A549 treated with CpdA at 1 μM for 4 hours (cell line): ENCODE results near the gene SHLD1. TPM values are rescaled to one million over a fixed set of nuclear protein-coding genes. Genes with fewer than 3 reads are reported as not detected.

Experiments used
- total RNA-seq: library from RNA; stranded (reverse); fragments of 200-300 nt; extraction: Qiagen RNA extraction; gene quantifications from 5 replicates; pipeline ENCODE4 v1.2.3, GENCODE V29; 2022; ENCODE audit warnings: low read depth

Gene SHLD1
- 5.9 to 7.9 TPM (median 7.2 TPM) in 5 replicates for total RNA-seq

GRCh38 chr20:5749952-5750779 lies at the start of gene SHLD1:
TSS of gene SHLD1 (plus strand) at chr20:5750401. CDS start at chr20:5772866, 22,465 bp downstream.

Other genes with a start within 250 kb of the SHLD1 start
- 11.1 to 20.0 TPM (median 13.2 TPM) in 5 replicates for gene GPCPD1, start 139.4 kb upstream of the SHLD1 start, total RNA-seq
- 2.4 to 3.6 TPM (median 2.8 TPM) in 5 replicates for gene CHGB, start 161.1 kb downstream of the SHLD1 start, total RNA-seq
- 29.2 to 37.3 TPM (median 31.9 TPM) in 5 replicates for gene TRMT6, start 200.1 kb downstream of the SHLD1 start, total RNA-seq
- 17.1 to 24.0 TPM (median 21.2 TPM) in 5 replicates for gene MCM8, start 200.3 kb downstream of the SHLD1 start, total RNA-seq